Sigmoid colon (tissue), 4 donors: ENCODE measurements around the gene FIG4.

Experiments
- EP300 ChIP-seq, 4 donors: sonication (generic); formaldehyde crosslinking; IDR thresholded peaks; one replicate each; pipeline ENCODE4 v1.6.1; 2017; ENCODE audit warnings: antibody characterized with exemption in 4 of 4
- POLR2A ChIP-seq, 2 donors: fragments of 450-650 bp; IDR thresholded peaks; one replicate each; pipeline ENCODE4 v1.6.1; 2016; ENCODE audit warnings: antibody characterized with exemption in 2 of 2, mild to moderate bottlenecking in 2 of 2, moderate library complexity in 2 of 2
- POLR2AphosphoS5 ChIP-seq, 4 donors: sonication (generic); formaldehyde crosslinking; IDR thresholded peaks; one replicate each; pipeline ENCODE4 v1.6.1; 2017; ENCODE audit warnings: antibody characterized with exemption in 4 of 4
- TF ChIP-seq, protein P1 (sequence below), 4 experiments: fragments of 450-650 bp in 3 of 4; fragments of 200-600 bp in 1 of 4; IDR thresholded peaks; one replicate each; pipeline ENCODE4 v1.5.1; 2016 to 2019; ENCODE audit warnings: antibody characterized with exemption in 4 of 4, mild to moderate bottlenecking in 3 of 4, moderate library complexity in 2 of 4

DNA sequence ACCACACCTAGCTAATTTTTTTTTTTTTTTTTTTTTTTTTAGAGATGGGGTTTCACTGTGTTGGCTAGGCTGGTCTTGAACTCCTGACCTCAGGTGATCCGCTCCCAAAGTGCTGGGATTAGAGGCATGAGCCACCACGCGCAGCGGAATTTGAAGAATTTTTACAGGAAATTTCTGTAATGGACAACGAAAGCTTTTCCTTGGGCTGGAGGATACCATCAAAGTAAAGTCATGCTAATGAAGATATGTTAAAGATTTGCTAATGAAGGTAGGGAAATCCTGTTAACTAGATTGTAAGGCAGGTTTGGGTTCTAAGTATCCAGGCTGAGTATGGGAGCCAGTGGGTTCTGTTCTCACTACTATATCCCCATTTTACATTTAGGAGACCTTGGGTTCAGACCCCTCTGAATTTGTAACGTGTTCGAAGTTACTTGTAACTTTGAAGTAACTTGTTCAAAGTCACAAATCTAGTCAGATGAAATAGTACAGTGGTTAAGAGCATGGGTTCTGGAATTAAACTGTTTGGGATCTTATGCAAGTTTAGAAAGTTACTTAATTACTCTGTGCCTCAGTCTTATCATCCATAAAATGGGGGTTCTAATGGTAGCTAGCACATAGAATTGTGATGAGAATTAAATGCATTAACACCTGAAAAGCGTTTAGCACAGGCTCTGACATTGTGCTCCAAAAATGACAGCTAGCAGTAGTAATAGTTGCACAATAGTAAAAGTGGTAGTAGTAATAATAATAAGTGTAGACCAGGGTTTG, 163.6 kb downstream of the FIG4 start:
- TF ChIP-seq, protein P1, sequence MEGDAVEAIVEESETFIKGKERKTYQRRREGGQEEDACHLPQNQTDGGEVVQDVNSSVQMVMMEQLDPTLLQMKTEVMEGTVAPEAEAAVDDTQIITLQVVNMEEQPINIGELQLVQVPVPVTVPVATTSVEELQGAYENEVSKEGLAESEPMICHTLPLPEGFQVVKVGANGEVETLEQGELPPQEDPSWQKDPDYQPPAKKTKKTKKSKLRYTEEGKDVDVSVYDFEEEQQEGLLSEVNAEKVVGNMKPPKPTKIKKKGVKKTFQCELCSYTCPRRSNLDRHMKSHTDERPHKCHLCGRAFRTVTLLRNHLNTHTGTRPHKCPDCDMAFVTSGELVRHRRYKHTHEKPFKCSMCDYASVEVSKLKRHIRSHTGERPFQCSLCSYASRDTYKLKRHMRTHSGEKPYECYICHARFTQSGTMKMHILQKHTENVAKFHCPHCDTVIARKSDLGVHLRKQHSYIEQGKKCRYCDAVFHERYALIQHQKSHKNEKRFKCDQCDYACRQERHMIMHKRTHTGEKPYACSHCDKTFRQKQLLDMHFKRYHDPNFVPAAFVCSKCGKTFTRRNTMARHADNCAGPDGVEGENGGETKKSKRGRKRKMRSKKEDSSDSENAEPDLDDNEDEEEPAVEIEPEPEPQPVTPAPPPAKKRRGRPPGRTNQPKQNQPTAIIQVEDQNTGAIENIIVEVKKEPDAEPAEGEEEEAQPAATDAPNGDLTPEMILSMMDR (IDR thresholded peaks at IDR 0.05): no peak
- TF ChIP-seq POLR2AphosphoS5 (IDR thresholded peaks at IDR 0.05) (no peak), POLR2A (IDR thresholded peaks at IDR 0.05) (no peak), EP300 (IDR thresholded peaks at IDR 0.05) (no peak)
